ENCODE data around the gene RIT1.

The RIT1 gene

DNA sequence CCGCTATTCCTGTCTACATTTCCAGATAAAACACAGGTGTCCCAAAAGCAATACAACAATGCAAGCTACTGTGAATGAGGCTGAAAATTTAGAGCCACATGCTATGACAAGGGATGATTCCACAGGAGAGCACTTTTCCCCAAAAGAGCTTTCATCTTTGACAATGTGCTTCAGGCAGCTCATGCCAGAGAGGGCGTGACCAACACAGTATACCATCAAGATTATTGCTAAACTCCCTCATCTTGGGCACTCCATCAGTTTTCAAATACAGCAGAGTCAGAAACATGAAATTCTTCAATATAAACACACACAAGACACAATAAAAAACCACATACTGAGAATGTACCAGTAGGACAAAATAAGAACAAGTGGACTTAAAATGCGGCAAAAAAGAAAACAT lies 60.8 kb downstream of the RIT1 start:
- no peak for DNase-seq

GRCh38 chr1:155847823-155848529 lies 63.2 kb downstream of the RIT1 start:
- DNase-seq: no peak

Measured in CD4-positive, alpha-beta T cell treated with Interleukin-15 for 1 hour (primary cell).